Effector CD4-positive, alpha-beta T cell (primary cell): ENCODE data around the gene DGCR2.
A peak's percentile ranks its signal among the peaks of the same experiment; 100 is the strongest.
"Not testable (repeated sequence)": the region's sequence is repeated elsewhere in the genome, so short reads cannot be mapped to it uniquely, and the experiment has no call there.

ENCODE experiments used
- DNase-seq: peaks from one replicate; pipeline ENCODE4 v3.0.0-alpha.2; 2020
- total RNA-seq: gene quantifications from one replicate; lab custom pipeline; 2026; lab: John Stamatoyannopoulos, UW

DGCR2 gene
- total RNA-seq = 98.5 reads per million, percentile 82 among the genes with 10 or more reads in this experiment

- DNase-seq = peak; percentile 95
These were observed at the start of gene DGCR2 for GRCh38 chr22:19122143-19122751. DGCR2 (minus strand) TSS chr22:19122412; CDS start chr22:19122206, 206 bp downstream.

DNA sequence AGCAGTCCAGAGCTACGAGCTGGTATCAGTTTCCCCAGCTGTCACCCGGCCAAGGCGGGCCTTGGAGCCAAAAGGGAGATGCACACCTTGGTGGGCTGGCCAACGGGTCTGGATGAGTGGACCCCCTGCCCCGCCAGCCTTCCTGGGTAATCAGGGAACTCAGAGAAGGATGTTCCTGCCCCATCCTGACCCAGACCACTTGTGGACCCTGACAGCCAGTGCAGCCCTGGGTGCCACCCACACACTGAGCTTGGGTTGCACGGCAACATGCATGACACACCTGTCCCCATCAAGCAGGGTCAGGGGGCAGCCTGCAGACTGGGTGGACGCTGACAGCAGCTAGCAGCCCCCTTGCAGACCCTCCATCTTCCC is 47.7 kb upstream of the DGCR2 start:
- no peak for DNase-seq

GRCh38 chr22:19169002-19169946 is 47.1 kb upstream of the DGCR2 start:
- DNase-seq = no peak

GRCh38 chr22:19168088-19168890 is 46.1 kb upstream of the DGCR2 start:
- no peak for DNase-seq

GRCh38 chr22:19167106-19167869 is 45.1 kb upstream of the DGCR2 start:
- no peak for DNase-seq

DNA sequence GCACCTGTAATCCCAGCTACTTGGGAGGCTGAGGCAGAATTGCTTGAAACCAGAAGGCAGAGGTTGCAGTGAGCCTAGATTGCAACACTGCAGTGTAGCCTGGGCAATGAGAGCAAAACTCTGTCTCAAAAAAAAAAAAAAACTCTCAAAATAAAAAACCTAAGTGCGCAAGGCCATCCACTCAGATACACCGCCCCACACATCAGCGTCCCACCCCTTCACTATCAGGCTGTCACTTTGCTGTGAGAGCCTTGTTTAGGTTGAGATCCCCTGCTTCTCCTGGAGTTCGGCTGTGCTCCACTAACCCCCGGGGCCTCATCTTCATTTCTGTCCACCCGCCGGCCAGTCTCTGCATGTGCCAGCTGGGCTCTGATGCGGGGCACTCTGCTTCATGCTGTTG is 44.2 kb upstream of the DGCR2 start:
- DNase-seq = no peak

GRCh38 chr22:19164425-19164824 is 42.2 kb upstream of the DGCR2 start:
- DNase-seq = no peak

DNA sequence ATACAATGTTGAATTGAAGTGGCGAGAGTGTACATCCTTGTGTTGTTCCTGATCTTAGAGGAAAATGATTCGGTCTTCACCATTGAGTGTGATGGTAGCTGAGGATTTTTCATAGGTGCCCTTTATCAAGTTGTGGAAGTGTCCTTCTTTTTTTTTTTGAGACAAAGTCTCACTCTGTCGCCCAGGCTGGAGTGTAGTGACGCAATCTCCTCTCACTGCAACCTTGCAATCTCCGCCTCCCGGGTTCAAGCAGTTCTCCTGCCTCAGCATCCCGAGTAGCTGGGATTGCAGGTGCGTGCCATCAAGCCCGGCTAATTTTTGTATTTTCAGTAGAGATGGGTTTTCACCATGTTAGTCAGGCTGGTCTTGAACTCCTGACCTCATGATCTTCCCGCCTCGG is 36.4 kb upstream of the DGCR2 start:
- not testable (repeated sequence) for DNase-seq

- DNase-seq = not testable (repeated sequence)
These were observed 33.9 kb upstream of the DGCR2 start for GRCh38 chr22:19156109-19156508.

GRCh38 chr22:19152942-19153883 is 31.0 kb upstream of the DGCR2 start:
- DNase-seq = no peak

GRCh38 chr22:19151329-19152191 is 29.3 kb upstream of the DGCR2 start:
- no peak for DNase-seq

DNA sequence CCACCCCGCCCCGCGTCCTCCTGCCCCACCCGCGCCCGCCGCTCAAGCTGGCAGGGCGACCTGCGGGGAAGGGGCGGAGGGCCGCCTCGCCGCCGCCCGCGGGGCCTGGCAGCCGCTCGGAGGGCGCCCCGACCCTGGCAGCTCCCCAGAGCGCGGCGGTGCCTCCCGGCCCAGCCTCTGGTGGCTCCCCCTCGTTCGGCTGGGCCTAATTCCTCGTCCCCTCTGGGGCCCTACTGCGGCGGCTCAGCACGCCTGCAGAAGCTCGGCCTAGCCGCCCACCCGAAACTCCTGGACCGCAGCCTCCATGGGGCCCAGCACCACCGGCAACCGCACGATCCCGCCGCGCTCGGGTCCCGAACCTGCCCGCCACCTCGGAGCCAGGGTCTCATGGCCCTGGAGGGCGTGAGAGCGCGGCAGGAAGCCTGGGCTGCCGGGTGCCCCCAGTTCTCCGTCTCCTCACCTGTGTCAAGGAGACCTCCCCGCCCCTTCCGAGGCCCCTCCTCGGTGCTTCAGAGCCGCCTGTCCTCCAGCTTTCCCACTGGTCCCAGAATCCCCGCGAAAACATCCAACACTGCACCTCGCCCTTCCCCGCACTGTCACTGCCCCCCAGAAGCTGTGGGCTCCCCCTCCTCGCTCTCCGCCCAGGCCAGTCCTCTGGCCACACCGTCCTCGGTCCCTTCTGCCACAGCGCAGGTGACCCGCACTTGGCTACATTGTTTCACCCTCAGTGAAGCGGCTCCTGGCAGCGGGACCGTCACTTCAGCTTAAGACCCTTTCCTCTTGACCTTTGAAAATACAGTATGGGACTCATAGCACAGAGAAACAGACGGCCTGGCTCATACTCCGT is 28.5 kb upstream of the DGCR2 start:
- DNase-seq = no peak

DNA sequence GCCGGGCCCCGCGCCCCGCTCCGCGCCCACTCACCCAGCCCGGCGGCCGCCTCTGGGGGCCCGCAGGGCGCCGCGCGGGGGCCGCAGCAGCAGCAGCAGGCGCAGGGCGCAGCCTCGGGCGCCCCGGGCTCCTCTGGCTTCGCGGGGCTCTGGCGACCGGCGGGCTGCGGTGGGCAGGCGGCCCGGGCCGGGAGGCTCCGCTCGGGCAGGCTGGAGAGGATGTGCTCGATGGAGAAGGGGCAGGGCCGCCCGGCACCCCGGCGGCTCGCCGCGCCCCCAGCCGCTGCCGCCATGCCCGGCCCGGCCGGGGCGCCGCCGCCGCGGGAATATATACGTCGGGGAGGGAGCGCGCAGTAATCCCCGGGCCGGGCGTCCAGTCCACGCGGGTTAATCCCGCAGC is 27.8 kb upstream of the DGCR2 start, which contains the start of gene GSC2:
TSS of gene GSC2 (minus strand) at position 302 of the 400 bp plus-strand sequence. CDS start at position 293, 9 bp downstream.
- DNase-seq = no peak

GRCh38 chr22:19149047-19149883 is 27.1 kb upstream of the DGCR2 start:
- no peak for DNase-seq

- no peak for DNase-seq
These were observed 26.3 kb upstream of the DGCR2 start for GRCh38 chr22:19148417-19149046.

GRCh38 chr22:19147195-19147780 is 25.1 kb upstream of the DGCR2 start:
- DNase-seq = no peak
